Stomach (tissue), 9 donors: ENCODE results near the gene PLPPR1. TPM values are rescaled to one million over a fixed set of nuclear protein-coding genes. Genes with fewer than 3 reads are reported as not detected.

ENCODE experiments used
- DNase-seq, 2 donors: peaks; one replicate each; pipeline versions ENCODE4 v3.0.0 to v3.0.0-alpha.2; 2013 to 2019
- H3K27ac ChIP-seq, 5 donors: fragments of 200-600 bp in 4 of 5; sonication (generic) in 4 of 5; one replicate each; pipeline ENCODE4 v1.5.1; 2013 to 2019; ENCODE audit warnings: mild to moderate bottlenecking in 1 of 5, moderate library complexity in 1 of 5
- H3K27me3 ChIP-seq, 3 donors: fragments of 200-600 bp; sonication (generic); one replicate each; pipeline ENCODE4 v1.5.1; 2017 to 2019; ENCODE audit warnings: mixed run types in 1 of 3
- H3K36me3 ChIP-seq, 4 donors: fragments of 200-600 bp; sonication (generic); 1 replicate in 3 of 4; 2 replicates in 1 of 4; pipeline ENCODE4 v1.5.1; 2016 to 2019
- H3K4me1 ChIP-seq, 4 donors: fragments of 200-600 bp; sonication (generic); one replicate each; pipeline ENCODE4 v1.5.1; 2016 to 2019
- H3K4me3 ChIP-seq, 4 donors: fragments of 200-600 bp; sonication (generic) in 3 of 4; one replicate each; pipeline ENCODE4 v1.5.1; 2016 to 2019; ENCODE audit warnings: mild to moderate bottlenecking in 1 of 4
- H3K9me3 ChIP-seq, 4 donors: fragments of 200-600 bp; sonication (generic); one replicate each; pipeline ENCODE4 v1.5.1; 2016 to 2019
- EP300 ChIP-seq: sonication (generic); formaldehyde crosslinking; IDR thresholded peaks from one replicate; pipeline ENCODE4 v1.6.1; 2017; ENCODE audit warnings: antibody characterized with exemption
- POLR2A ChIP-seq, 4 donors: fragments of 450-650 bp; IDR thresholded peaks; one replicate each; pipeline ENCODE4 v1.6.1; 2016; ENCODE audit warnings: antibody characterized with exemption in 4 of 4, control low read depth in 2 of 4, mild to moderate bottlenecking in 1 of 4, moderate library complexity in 1 of 4
- POLR2AphosphoS5 ChIP-seq, 3 donors: sonication (generic); formaldehyde crosslinking; IDR thresholded peaks; one replicate each; pipeline ENCODE4 v1.6.1; 2016; ENCODE audit warnings: antibody characterized with exemption in 3 of 3
- WGBS, 5 donors: extraction: QIAGEN DNeasy Blood & Tissue Kit in 3 of 5; methylation state at CpG; one replicate each; pipeline versions ENCODE4 v1.1.5 to v1.1.7; 2013 to 2018; 5-methylcytosine and 5-hydroxymethylcytosine counted together
- intact Hi-C: fragments of 100-400 bp; cut with DNase I; formaldehyde crosslinking; loops from one replicate; pipeline ENCODE4 v1.15.1; 2023; ENCODE audit warnings: low total_unique reads
- polyA plus RNA-seq, 3 donors: library from polyadenylated mRNA; stranded (reverse); fragments of 200-250 nt; gene quantifications; one replicate each; pipeline ENCODE4 v1.2.3, GENCODE V29; 2013
- total RNA-seq, 5 donors: library from RNA; depleted of rRNA; stranded (reverse); fragments of >200 nt; gene quantifications; one replicate each; pipeline versions ENCODE4 v1.1.0 to v1.2.3, GENCODE V29; 2014 to 2016
- TF ChIP-seq, protein P1 (sequence below), 7 experiments: fragments of 450-650 bp in 4 of 7; fragments of 200-600 bp in 3 of 7; sonication (generic) in 3 of 7; IDR thresholded peaks; one replicate each; pipeline ENCODE4 v1.5.1; 2016 to 2019; ENCODE audit warnings: antibody characterized with exemption in 7 of 7, control low read depth in 2 of 7, mild to moderate bottlenecking in 1 of 7
- donor health status: healthy with polysubstance abuse.
- donor health status: Bipolar disorder and iron deficiency.
- donor health status: healthy.

Gene PLPPR1
- total and polyA plus RNA-seq, 8 donors: 0.13 to 1.7 TPM; not detected in 6

DNA sequence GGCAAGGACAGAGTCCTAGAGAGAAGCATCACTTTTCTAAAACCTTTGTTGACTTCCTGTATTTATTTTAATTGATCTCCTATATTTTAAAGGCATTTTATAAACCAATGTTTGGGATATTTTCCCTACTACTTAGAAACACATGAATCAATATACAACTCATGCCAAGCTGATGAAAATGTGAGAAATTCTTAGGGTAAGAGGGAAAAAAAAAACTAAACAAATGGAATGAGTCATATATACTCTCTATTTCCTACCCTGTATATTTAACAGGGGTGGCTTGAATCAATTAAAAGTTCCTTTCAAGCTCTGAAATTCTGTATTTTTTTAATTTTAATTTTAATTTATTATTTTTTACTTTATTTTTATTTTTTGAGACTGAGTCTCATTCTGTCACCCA, 336.7 kb downstream of the PLPPR1 start:
- Histone ChIP-seq H3K36me3 (no peaks in the 10 kb centered on the region), H3K4me1 (no peaks in the 10 kb centered on the region), H3K27ac (no peak overlapping the region), H3K27me3 (no peaks in the 10 kb centered on the region), H3K4me3 (no peak overlapping the region), H3K9me3 (no peaks in the 10 kb centered on the region)
- DNase-seq: no peak
- intact Hi-C loops: no loop called here
- no peak for TF ChIP-seq POLR2A (IDR thresholded peaks at IDR 0.05)
- TF ChIP-seq, protein P1, sequence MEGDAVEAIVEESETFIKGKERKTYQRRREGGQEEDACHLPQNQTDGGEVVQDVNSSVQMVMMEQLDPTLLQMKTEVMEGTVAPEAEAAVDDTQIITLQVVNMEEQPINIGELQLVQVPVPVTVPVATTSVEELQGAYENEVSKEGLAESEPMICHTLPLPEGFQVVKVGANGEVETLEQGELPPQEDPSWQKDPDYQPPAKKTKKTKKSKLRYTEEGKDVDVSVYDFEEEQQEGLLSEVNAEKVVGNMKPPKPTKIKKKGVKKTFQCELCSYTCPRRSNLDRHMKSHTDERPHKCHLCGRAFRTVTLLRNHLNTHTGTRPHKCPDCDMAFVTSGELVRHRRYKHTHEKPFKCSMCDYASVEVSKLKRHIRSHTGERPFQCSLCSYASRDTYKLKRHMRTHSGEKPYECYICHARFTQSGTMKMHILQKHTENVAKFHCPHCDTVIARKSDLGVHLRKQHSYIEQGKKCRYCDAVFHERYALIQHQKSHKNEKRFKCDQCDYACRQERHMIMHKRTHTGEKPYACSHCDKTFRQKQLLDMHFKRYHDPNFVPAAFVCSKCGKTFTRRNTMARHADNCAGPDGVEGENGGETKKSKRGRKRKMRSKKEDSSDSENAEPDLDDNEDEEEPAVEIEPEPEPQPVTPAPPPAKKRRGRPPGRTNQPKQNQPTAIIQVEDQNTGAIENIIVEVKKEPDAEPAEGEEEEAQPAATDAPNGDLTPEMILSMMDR (IDR thresholded peaks at IDR 0.05): no peak
- TF ChIP-seq EP300: no peak
- TF ChIP-seq POLR2AphosphoS5 (IDR thresholded peaks at IDR 0.05): no peak

DNA sequence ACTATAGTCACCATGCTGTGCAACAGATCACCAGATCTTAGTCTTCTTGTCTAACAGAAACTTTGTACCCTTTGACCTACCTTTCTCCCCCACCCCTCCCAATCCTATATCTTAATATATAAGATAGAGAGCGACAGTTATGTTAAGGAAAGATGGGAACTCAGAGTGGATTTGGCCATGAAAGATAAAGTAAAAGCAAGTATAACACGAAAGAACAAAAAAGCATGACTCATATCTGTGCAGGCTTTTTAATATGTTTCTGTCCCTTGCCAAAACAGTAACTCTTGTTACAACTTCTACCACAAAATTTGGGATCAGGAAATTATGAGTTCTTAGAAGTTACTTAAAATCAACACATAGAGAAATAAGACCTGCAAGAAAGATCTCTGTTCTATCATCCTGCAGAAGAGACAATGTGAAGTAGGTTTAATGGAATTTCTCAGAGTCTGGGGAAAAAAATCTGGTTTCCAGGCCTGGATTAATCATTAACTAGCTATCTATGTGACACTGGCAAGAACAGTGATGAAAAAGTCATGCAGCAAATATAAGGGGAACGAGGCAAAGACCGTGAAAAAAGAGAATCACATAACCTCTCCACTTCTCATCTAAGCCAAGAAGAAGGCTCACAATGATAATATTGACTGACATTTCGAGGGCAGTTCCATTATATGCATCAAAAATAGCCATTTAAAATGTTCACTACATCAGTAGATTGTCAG, 337.7 kb downstream of the PLPPR1 start:
- no peaks in the 10 kb centered on the region for H3K27me3 ChIP-seq
- 32 to 51% (median 37%) methylated on average over 5 of the region's 5 CpGs for WGBS, 5 donors
- DNase-seq: peak in 1 of 2 donors; percentile 9
- H3K4me3 ChIP-seq: no peak overlapping the region
- TF ChIP-seq POLR2AphosphoS5 (IDR thresholded peaks at IDR 0.05) (no peak), POLR2A (IDR thresholded peaks at IDR 0.05) (no peak), EP300 (no peak)
- TF ChIP-seq, protein P1 (IDR thresholded peaks at IDR 0.05): no peak
- H3K4me1 ChIP-seq: no peaks in the 10 kb centered on the region
- H3K9me3 ChIP-seq: no peaks in the 10 kb centered on the region
- intact Hi-C loops: no loop called here
- no peak overlapping the region for H3K27ac ChIP-seq
- no peaks in the 10 kb centered on the region for H3K36me3 ChIP-seq

DNA sequence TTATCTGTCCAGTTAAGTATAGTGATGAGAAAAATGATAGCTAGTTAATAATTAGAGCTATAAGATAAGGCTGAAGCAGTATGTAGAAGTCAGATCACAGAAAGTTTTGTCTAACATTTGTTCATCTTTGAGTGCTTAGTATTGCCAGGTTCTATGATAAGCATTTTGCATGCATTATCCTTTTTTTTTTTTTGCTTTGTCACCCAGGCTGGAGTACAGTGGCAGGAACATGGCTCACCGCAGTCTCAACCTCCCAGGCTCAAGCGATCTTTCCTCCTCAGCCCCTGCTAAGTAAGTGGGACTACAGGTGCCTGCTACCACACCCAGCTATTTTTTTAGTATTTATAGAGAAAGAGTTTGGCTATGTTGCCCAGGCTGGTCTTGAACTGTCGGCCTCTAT, 338.8 kb downstream of the PLPPR1 start:
- H3K27ac ChIP-seq: no peak overlapping the region

DNA sequence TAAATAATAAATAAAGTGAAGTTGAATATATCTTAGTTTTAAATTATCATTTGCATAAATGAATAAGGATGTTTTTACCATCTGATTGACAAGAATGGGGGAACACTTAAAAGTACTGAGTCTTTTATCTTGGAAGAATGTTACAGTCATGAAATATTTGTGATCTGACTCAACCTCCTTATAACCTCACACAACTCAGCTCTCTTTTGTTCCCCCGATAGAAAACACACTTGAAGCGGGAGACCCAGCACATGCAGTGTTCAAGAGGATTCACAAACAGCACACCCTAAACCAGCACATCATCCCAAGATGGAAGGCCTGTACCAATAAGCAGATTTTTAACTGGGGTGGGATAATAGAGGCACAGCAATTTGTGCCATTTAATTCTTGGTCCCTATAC, 340.8 kb downstream of the PLPPR1 start:
- Histone ChIP-seq H3K4me3 (no peak overlapping the region), H3K27me3 (no peaks in the 10 kb centered on the region), H3K9me3 (peaks cover 0 to 3% (median 0%) of the 10 kb centered on the region in 4 donors), H3K27ac (no peak overlapping the region), H3K4me1 (no peaks in the 10 kb centered on the region), H3K36me3 (no peaks in the 10 kb centered on the region)
- TF ChIP-seq EP300 (no peak), POLR2AphosphoS5 (IDR thresholded peaks at IDR 0.05) (no peak), POLR2A (IDR thresholded peaks at IDR 0.05) (no peak)
- TF ChIP-seq, protein P1 (IDR thresholded peaks at IDR 0.05): no peak
- intact Hi-C loops: no loop called here
- WGBS, 5 donors: 75 to 88% (median 85%) methylated on average over 2 of the region's 2 CpGs
- DNase-seq: no peak

More for the DNA sequence above, 338.8 kb downstream of the PLPPR1 start:
- Histone ChIP-seq H3K4me1 (no peaks in the 10 kb centered on the region), H3K36me3 (no peaks in the 10 kb centered on the region), H3K27me3 (no peaks in the 10 kb centered on the region), H3K4me3 (no peak overlapping the region), H3K9me3 (peaks cover 0 to 3% (median 0%) of the 10 kb centered on the region in 4 donors)
- no peak for DNase-seq
- 92 to 98% (median 93%) methylated on average over 3 of the region's 3 CpGs for WGBS, 5 donors
- intact Hi-C loops: no loop called here
- no peak for TF ChIP-seq EP300
- TF ChIP-seq, protein P1 (IDR thresholded peaks at IDR 0.05): no peak
- no peak for TF ChIP-seq POLR2AphosphoS5 (IDR thresholded peaks at IDR 0.05)
- TF ChIP-seq POLR2A (IDR thresholded peaks at IDR 0.05): no peak
